ENCODE data around the gene GRM1. TPM values are rescaled to one million over a fixed set of nuclear protein-coding genes. Genes with fewer than 3 reads are reported as not detected.

The GRM1 gene
- total and polyA plus RNA-seq, 2 donors (not counting 3 experiments of a cell fraction or from before 2014, with no cell fraction given) = 0.07 TPM; not detected in 1

GRCh38 chr6:146337376-146337775, 308.5 kb downstream of the GRM1 start:
- DNase-seq (ENCODE audit: low read depth, low spot score) (peak; percentile 15), FAIRE-seq (no peak)
- no peak overlapping the region for H3K4me3 ChIP-seq (replicated peaks in 1 of 3; ENCODE audit: insufficient read depth in 1 of 3, low read depth in 1 of 3, low read length in 3 of 3)
- ChIA-PET CTCF (interaction anchor here (0.6 kb wide), 1 partner anchor 97 kb away, joined by 3 read pairs; no protein-coding TSS in a partner anchor), POLR2A (interaction anchor here (1.1 kb wide), 1 partner anchor 20 kb away, joined by 3 read pairs; no protein-coding TSS in a partner anchor)
- H3K27me3 ChIP-seq (ENCODE audit: control insufficient read depth in 2 of 2, insufficient read depth in 2 of 2, low read length in 2 of 2) = no peaks in the 10 kb centered on the region
- H3K9me3 ChIP-seq (replicated peaks; ENCODE audit: control insufficient read depth, insufficient read depth, low read length) = no peaks in the 10 kb centered on the region
- no peaks in the 10 kb centered on the region for H4K20me1 ChIP-seq (replicated peaks; ENCODE audit: control insufficient read depth, extremely low read depth, insufficient read depth, low read length)
- TF ChIP-seq POLR2A (IDR thresholded peaks at IDR 0.05; ENCODE audit: low read depth, low read length) (no peak), POLR2AphosphoS5 (IDR thresholded peaks at IDR 0.05; ENCODE audit: insufficient read depth, low read depth, low read length) (no peak), MAX (IDR thresholded peaks at IDR 0.05; ENCODE audit: insufficient read depth, insufficient read length) (no peak), JUN (IDR thresholded peaks at IDR 0.05; ENCODE audit: borderline replicate concordance, insufficient read depth, insufficient read length, low read depth) (no peak), EZH2 (IDR thresholded peaks at IDR 0.05; ENCODE audit: borderline replicate concordance, low read depth, low read length, severe bottlenecking) (no peak), FOS (IDR thresholded peaks at IDR 0.05; ENCODE audit: borderline replicate concordance, insufficient read depth, low read length) (no peak), GATA2 (IDR thresholded peaks at IDR 0.05; ENCODE audit: insufficient read depth, insufficient read length, low read depth, low read length) (no peak), MYC (IDR thresholded peaks at IDR 0.05; ENCODE audit: low read depth, low read length) (no peak)
- TF ChIP-seq, protein P1, sequence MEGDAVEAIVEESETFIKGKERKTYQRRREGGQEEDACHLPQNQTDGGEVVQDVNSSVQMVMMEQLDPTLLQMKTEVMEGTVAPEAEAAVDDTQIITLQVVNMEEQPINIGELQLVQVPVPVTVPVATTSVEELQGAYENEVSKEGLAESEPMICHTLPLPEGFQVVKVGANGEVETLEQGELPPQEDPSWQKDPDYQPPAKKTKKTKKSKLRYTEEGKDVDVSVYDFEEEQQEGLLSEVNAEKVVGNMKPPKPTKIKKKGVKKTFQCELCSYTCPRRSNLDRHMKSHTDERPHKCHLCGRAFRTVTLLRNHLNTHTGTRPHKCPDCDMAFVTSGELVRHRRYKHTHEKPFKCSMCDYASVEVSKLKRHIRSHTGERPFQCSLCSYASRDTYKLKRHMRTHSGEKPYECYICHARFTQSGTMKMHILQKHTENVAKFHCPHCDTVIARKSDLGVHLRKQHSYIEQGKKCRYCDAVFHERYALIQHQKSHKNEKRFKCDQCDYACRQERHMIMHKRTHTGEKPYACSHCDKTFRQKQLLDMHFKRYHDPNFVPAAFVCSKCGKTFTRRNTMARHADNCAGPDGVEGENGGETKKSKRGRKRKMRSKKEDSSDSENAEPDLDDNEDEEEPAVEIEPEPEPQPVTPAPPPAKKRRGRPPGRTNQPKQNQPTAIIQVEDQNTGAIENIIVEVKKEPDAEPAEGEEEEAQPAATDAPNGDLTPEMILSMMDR (IDR thresholded peaks at IDR 0.05; ENCODE audit: extremely low read depth in 1 of 2, insufficient read depth in 1 of 2, low read depth in 1 of 2, low read length in 2 of 2) = no peak
- H3K36me3 ChIP-seq (ENCODE audit: control insufficient read depth in 2 of 2, extremely low read depth in 1 of 2, insufficient read depth in 2 of 2, low read length in 2 of 2) = no peaks in the 10 kb centered on the region
- no peak overlapping the region for H3K9ac ChIP-seq (replicated peaks; ENCODE audit: extremely low read depth, insufficient read depth, low read length)
- no peaks in the 10 kb centered on the region for H3K79me2 ChIP-seq (ENCODE audit: control insufficient read depth, insufficient read depth, low read length)
- dilution Hi-C loops (cut with MboI; ENCODE audit: extremely low pct_ligation_motif_present, low sequenced_read_pairs) = no loop called here
- no peaks in the 10 kb centered on the region for H3K9me1 ChIP-seq (replicated peaks; ENCODE audit: control insufficient read depth, extremely low read depth, insufficient read depth, low read length)
- peaks cover 28% of the 10 kb centered on the region for H3K4me1 ChIP-seq (ENCODE audit: control insufficient read depth, extremely low read depth, insufficient read depth, low read length)
- peak overlapping the region; percentile 26 for H3K27ac ChIP-seq (ENCODE audit: insufficient read depth, low read depth, low read length)
- no TSS peak for BruUV-seq (replicated peaks)
- peak overlapping the region; percentile 40 for H2AFZ ChIP-seq (ENCODE audit: low read depth, low read length)
- no peak overlapping the region for H3K4me2 ChIP-seq (ENCODE audit: insufficient read depth, low read length)
- intact Hi-C loops (cut with micrococcal nuclease) = loop anchor here (2.0 to 5.0 kb wide), 2 partner anchors 47 to 205 kb away; partner anchors contain the start of gene RAB32

All from endothelial cell of umbilical vein (primary cell).